H1 (cell line): ENCODE measurements around the gene CHAT.

ENCODE experiments used
- CREB1 ChIP-seq: IDR thresholded peaks from 2 replicates; pipeline ENCODE4 v1.6.1; 2012; ENCODE audit warnings: inconsistent platforms
- EP300 ChIP-seq, 2 experiments: IDR thresholded peaks; 1 replicate in 1 of 2; 2 replicates in 1 of 2; pipeline ENCODE4 v1.6.1; 2011 to 2012; ENCODE audit warnings: low read depth in 2 of 2, low read length in 2 of 2, mild to moderate bottlenecking in 2 of 2, borderline replicate concordance in 1 of 2, inconsistent platforms in 1 of 2, moderate library complexity in 1 of 2
- KDM1A ChIP-seq: fragments of 200-600, 300-600 bp; sonication (generic); IDR thresholded peaks from 2 replicates; pipeline ENCODE4 v1.7.1; 2016; ENCODE audit warnings: mild to moderate bottlenecking, low read length, borderline replicate concordance
- PHF8 ChIP-seq: fragments of 200-600 bp; sonication (generic); conservative IDR thresholded peaks from 2 replicates; pipeline ENCODE4 v1.7.1; 2012; ENCODE audit warnings: low read depth, mild to moderate bottlenecking, inconsistent platforms, low read length, moderate library complexity
- POLR2A ChIP-seq, 2 experiments: IDR thresholded peaks; 1 replicate in 1 of 2; 2 replicates in 1 of 2; pipeline ENCODE4 v1.6.1; 2011; ENCODE audit warnings: low read depth in 2 of 2, low read length in 2 of 2, mild to moderate bottlenecking in 2 of 2; ENCODE audit errors: control extremely low read depth in 1 of 2
- POU5F1 ChIP-seq: IDR thresholded peaks from 2 replicates; pipeline ENCODE4 v1.6.1; 2011; ENCODE audit warnings: low read depth, mild to moderate bottlenecking, low read length, moderate library complexity
- RAD21 ChIP-seq, 2 experiments: IDR thresholded peaks in 1 of 2; conservative IDR thresholded peaks in 1 of 2; 2 replicates each; pipeline ENCODE4 v1.6.1; 2011; ENCODE audit warnings: low read depth in 2 of 2, low read length in 2 of 2, improper control_type of control experiment in 1 of 2, inconsistent platforms in 1 of 2, mild to moderate bottlenecking in 1 of 2, moderate library complexity in 1 of 2
- RBBP5 ChIP-seq: IDR thresholded peaks from 2 replicates; pipeline ENCODE4 v1.7.1; 2012; ENCODE audit warnings: low read depth, mild to moderate bottlenecking, inconsistent platforms, low read length, moderate library complexity, borderline replicate concordance
- RFX5 ChIP-seq: IDR thresholded peaks from 2 replicates; pipeline ENCODE4 v1.6.1; 2011; ENCODE audit warnings: low read depth, low read length, improper control_type of control experiment, borderline replicate concordance
- SRF ChIP-seq: IDR thresholded peaks from 2 replicates; pipeline ENCODE4 v1.6.1; 2011; ENCODE audit warnings: mild to moderate bottlenecking, low read depth, low read length, moderate library complexity
- TAF1 ChIP-seq: IDR thresholded peaks from 2 replicates; pipeline ENCODE4 v1.6.1; 2011; ENCODE audit warnings: mild to moderate bottlenecking, low read depth, low read length
- YY1 ChIP-seq: IDR thresholded peaks from 2 replicates; pipeline ENCODE4 v1.6.1; 2011; ENCODE audit warnings: low read depth, mild to moderate bottlenecking, low read length
- TF ChIP-seq, protein P1 (sequence below), 3 experiments: IDR thresholded peaks; 1 replicate in 2 of 3; 2 replicates in 1 of 3; pipeline versions ENCODE4 v1.5.1 to v1.6.1; 2011; ENCODE audit warnings: low read length in 3 of 3, mild to moderate bottlenecking in 3 of 3, inconsistent platforms in 2 of 3, low read depth in 1 of 3, moderate library complexity in 1 of 3; ENCODE audit not compliant: insufficient read depth in 1 of 3; ENCODE audit errors: control extremely low read depth in 1 of 3

DNA sequence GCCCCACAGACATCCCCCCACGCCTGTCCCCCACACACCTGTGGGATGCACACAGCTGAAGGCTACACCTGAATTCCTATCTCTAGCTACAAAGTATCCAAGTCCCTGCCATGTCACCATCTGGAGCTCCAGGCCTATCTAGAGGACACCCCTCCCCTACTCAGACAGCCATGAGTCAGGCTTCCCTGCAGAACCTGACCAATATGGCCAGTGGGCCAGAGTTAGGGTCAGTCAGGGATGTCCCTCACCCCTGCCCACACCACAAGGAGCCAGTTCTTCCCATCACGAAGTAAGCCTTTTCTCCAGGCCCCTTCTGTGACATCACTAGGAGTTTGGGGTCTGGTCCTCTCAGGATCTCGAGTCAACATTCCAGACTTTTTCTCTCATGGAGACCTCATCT lies 14.3 kb upstream of the CHAT start:
- TF ChIP-seq, protein P1, sequence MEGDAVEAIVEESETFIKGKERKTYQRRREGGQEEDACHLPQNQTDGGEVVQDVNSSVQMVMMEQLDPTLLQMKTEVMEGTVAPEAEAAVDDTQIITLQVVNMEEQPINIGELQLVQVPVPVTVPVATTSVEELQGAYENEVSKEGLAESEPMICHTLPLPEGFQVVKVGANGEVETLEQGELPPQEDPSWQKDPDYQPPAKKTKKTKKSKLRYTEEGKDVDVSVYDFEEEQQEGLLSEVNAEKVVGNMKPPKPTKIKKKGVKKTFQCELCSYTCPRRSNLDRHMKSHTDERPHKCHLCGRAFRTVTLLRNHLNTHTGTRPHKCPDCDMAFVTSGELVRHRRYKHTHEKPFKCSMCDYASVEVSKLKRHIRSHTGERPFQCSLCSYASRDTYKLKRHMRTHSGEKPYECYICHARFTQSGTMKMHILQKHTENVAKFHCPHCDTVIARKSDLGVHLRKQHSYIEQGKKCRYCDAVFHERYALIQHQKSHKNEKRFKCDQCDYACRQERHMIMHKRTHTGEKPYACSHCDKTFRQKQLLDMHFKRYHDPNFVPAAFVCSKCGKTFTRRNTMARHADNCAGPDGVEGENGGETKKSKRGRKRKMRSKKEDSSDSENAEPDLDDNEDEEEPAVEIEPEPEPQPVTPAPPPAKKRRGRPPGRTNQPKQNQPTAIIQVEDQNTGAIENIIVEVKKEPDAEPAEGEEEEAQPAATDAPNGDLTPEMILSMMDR (IDR thresholded peaks at IDR 0.05; ENCODE audit: control extremely low read depth in 1 of 3, insufficient read depth in 1 of 3, low read depth in 1 of 3, low read length in 3 of 3) = no peak
- TF ChIP-seq EP300 (IDR thresholded peaks at IDR 0.05; ENCODE audit: borderline replicate concordance in 1 of 2, low read depth in 2 of 2, low read length in 2 of 2) = no peak
- TF ChIP-seq SRF = no peak
- no peak for TF ChIP-seq KDM1A
- no peak for TF ChIP-seq POU5F1
- no peak for TF ChIP-seq CREB1
- no peak for TF ChIP-seq PHF8
- no peak for TF ChIP-seq YY1
- no peak for TF ChIP-seq RAD21 (IDR thresholded peaks at IDR 0.05 in 1 of 2, conservative IDR thresholded peaks at IDR 0.05 in 1 of 2; ENCODE audit: low read depth in 2 of 2, low read length in 2 of 2)
- TF ChIP-seq TAF1 = no peak
- TF ChIP-seq RFX5 = no peak
- no peak for TF ChIP-seq POLR2A (IDR thresholded peaks at IDR 0.05; ENCODE audit: control extremely low read depth in 1 of 2, low read depth in 2 of 2, low read length in 2 of 2)
- no peak for TF ChIP-seq RBBP5
